NOMO-1 (cell line): ENCODE results near the gene COLQ.
A peak's percentile ranks its signal among the peaks of the same experiment; 100 is the strongest.
"Not testable (repeated sequence)": the region's sequence is repeated elsewhere in the genome, so short reads cannot be mapped to it uniquely, and the experiment has no call there.

Experiments used
- DNase-seq, 2 experiments: peaks; one replicate each; lab custom pipeline; 2025; ENCODE audit not compliant: unreplicated experiment in 2 of 2; lab: John Stamatoyannopoulos, UW

The COLQ gene

DNA sequence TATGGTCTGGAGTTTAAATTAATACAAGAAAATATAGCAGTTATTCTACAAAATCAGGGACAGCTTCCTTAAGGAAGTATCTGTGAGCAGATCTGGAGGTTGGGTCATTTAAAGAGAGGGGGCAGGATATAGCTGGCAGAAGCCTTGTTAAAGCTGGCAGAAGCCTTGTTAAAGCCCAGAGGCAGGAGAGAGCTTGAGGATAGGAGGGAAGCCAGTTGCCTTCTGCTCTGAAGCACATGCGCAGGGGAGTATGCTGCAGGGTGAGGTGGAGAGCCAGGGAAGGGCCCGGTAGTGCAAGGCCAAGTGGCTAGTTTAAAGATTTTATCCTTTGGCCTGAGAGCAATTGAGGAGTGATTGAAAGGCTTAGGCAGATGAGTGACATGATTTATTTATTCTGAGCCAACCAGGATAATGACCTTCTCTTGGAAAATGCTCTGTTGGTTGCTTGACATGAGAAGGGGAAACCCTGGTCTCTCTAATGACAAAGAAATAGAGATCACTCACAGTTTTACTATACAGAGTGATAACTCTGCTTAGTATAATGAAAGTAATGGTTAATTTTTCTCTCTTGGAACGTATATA is 90.2 kb downstream of the COLQ start:
- no peak for DNase-seq

DNA sequence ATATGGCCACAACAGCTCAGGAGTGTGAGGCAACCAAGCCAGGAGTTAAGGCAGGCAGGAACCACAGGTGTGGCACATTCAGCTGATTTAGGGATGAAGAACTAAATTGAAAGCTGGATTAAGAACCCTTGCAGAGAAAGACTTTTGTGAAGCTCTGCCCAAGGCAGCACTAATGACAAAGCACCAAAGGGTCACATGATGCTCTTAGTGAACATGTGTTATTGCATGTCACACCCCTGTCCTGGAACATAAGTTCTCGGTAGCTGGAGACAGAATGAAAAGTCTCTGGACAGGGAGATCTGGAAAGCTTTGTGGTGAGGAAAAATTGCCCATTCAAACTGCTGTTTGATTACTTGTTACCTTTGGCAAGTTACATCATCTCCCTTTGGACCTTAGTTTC is 90.9 kb downstream of the COLQ start:
- no peak for DNase-seq

DNA sequence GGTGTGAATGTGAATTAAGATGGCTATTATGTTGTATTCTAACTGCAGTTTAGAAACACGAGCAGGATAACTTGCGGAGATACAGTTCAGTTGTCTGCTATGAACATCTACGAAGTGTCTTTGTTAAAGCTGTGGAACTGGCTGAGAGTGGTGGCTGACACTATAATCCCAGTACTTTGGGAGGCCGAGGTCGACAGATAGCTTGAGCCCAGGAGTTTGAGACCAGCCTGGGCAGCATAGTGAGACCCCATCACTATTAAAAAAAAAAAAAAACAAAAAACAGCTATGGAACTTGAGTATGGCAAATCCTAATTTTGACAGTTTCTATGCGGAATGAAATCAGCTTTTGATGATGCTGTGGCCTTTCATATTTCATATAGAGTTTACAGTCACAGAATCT is 92.4 kb downstream of the COLQ start:
- DNase-seq = no peak

GRCh38 chr3:15428539-15428938 is 93.0 kb downstream of the COLQ start:
- DNase-seq = peak in 1 of 2 experiments; percentile 41

DNA sequence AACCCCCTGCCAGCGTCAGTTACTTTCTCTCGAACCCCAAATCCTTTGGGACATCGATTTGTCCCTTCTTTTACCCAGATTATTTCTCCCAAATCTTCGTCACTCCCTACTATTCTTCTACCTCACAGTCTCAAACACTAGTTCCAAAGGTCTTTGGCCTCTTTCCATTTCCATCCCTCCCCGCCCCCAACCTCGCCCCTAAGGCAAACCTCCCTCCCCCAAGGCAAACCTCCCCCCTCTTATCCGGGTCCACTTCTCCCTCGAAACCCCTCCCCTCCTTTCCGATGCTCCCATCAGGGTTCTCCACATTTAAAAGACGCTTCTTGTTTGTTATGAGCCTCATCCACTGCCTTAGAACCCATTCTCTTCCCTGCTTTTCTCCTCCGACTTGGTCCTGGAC is 93.5 kb downstream of the COLQ start:
- DNase-seq = no peak

DNA sequence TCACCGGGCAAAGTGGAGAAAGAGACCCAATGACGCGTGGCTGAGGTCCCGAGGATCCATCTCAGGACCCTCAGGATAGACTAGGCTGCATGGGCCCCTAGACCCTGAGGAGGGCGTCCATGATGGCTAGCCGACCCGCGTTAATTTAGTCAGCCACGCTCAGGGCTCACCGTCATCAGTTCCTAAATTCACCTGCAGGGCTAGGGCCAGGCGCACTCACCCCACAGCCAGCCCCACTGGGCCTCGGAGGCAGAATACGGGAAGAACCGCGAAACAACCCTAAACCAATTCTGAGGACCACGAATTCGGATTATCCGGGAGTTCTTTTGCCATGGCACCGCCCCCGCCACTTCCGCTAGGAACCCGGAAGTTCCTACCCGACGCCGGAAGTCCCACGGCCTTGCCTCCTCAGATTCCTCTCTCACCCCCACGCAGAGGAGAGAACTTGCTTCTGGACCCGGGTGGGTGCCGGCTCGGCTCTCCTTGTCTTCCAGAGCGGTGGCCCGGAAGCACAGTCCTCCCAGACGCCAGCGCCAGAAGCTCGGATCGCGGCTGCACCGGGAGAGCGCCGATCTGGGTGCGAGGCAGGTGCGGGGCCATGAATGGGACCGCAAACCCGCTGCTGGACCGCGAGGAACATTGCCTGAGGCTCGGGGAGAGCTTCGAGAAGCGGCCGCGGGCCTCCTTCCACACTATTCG is 94.2 kb downstream of the COLQ start, which contains the start of the genes EAF1 and METTL6:
Gene EAF1 (plus strand): TSS at position 417 of the 699 bp plus-strand sequence. CDS start 182 bp downstream, at position 599.
Gene METTL6 (minus strand): TSS at position 363 of the 699 bp plus-strand sequence. CDS start 1,033 bp downstream, outside the sequence.
- DNase-seq = peak; percentile 52 to 74

- no peak for DNase-seq
Measured at GRCh38 chr3:15426579-15427118, 94.9 kb downstream of the COLQ start.

GRCh38 chr3:15420871-15421270 is 100.6 kb downstream of the COLQ start:
- no peak for DNase-seq

GRCh38 chr3:15410966-15411365 is 110.5 kb downstream of the COLQ start:
- DNase-seq = not testable (repeated sequence)

GRCh38 chr3:15409774-15410173 is 111.7 kb downstream of the COLQ start:
- no peak for DNase-seq

- DNase-seq = peak; percentile 55 to 64
Measured at GRCh38 chr3:15409239-15409638, 112.3 kb downstream of the COLQ start.

GRCh38 chr3:15405448-15406050 is 116.0 kb downstream of the COLQ start:
- DNase-seq = peak; percentile 44 to 65

- peak in 1 of 2 experiments; percentile 48 for DNase-seq
Measured at GRCh38 chr3:15404767-15405166, 116.7 kb downstream of the COLQ start.

DNA sequence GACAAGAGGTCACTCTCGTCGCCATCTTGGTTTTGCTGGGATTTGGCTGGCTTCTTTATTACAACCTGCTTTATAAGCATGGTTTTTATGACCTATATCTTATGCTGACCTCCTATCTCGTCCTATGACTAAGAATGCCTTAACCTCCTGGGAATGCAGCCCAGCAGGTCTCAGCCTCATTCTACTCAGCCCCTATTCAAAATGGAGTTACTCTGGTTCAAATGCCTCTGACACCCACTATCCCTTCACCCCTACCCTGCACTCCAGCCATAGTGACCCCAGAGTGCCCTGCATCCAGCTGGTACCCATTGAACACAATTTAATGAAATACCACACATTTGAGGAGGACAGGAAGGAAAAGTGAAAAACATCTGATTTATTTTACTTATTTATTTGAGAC is 117.5 kb downstream of the COLQ start:
- no peak for DNase-seq

- no peak for DNase-seq
Measured at GRCh38 chr3:15403495-15403894, 118.0 kb downstream of the COLQ start.

DNA sequence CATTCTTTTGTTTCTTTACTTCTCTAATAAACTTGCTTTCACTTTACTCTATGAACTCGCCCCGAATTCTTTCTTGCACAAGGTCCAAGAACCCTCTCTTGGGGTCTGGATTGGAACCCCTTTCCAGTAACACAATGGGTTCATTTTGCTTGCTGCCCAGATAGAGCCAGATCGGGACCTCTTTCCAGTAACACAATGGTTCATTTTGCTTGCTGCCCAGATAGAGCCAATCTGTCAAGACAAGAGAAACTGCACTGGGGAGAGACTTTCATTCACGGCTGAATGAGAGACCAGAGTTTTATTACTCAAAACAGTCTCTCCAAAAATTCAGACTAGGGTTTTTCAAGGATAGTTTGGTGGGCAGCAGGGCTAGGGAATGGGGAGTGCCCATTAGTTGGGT is 119.6 kb downstream of the COLQ start:
- DNase-seq = no peak
